ENCODE results near the gene NDEL1.

Gene NDEL1

DNA sequence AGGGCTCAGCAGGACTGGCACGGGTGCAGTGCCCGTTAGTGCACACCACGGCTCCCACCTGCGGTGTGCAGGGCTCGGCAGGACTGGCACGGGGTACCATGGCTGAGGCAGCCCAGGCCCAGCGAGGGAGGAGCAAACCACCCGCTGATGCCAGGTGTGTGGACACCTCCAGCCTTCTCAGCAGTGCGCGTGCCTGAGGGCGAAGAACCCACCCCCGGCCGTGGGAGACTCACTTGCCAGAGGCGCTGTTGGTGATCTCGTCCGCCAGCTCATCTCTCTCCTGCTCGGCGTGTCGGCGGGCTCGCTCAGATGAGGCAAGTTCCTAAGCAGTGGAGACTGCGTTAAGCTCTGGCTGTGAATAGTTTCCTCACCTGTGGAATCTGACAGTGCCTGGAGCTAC is 45.4 kb downstream of the NDEL1 start:
- TF ChIP-seq, protein P1, sequence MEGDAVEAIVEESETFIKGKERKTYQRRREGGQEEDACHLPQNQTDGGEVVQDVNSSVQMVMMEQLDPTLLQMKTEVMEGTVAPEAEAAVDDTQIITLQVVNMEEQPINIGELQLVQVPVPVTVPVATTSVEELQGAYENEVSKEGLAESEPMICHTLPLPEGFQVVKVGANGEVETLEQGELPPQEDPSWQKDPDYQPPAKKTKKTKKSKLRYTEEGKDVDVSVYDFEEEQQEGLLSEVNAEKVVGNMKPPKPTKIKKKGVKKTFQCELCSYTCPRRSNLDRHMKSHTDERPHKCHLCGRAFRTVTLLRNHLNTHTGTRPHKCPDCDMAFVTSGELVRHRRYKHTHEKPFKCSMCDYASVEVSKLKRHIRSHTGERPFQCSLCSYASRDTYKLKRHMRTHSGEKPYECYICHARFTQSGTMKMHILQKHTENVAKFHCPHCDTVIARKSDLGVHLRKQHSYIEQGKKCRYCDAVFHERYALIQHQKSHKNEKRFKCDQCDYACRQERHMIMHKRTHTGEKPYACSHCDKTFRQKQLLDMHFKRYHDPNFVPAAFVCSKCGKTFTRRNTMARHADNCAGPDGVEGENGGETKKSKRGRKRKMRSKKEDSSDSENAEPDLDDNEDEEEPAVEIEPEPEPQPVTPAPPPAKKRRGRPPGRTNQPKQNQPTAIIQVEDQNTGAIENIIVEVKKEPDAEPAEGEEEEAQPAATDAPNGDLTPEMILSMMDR (IDR thresholded peaks at IDR 0.05; ENCODE audit: low read depth, low read length, poor library complexity, severe bottlenecking) = no peak
- no peak for TF ChIP-seq EZH2phosphoT487 (IDR thresholded peaks at IDR 0.05; ENCODE audit: borderline replicate concordance, low read length)
- Histone ChIP-seq H3F3A (ENCODE audit: control insufficient read depth, insufficient read depth) (no peaks in the 10 kb centered on the region), H3K79me2 (ENCODE audit: control insufficient read depth, low read length) (no peaks in the 10 kb centered on the region), H3K27me3 (ENCODE audit: control insufficient read depth, low read length) (no peaks in the 10 kb centered on the region), H3K4me3 (ENCODE audit: low read length) (no peak overlapping the region), H3K4me2 (ENCODE audit: low read length) (no peak overlapping the region), H4K20me1 (ENCODE audit: control insufficient read depth, insufficient read depth, low read depth, low read length) (no peaks in the 10 kb centered on the region), H3K9me2 (replicated peaks; ENCODE audit: control insufficient read depth, low read length) (no peaks in the 10 kb centered on the region), H3K4me1 (ENCODE audit: control insufficient read depth, low read length) (no peaks in the 10 kb centered on the region), H3K36me3 (ENCODE audit: control insufficient read depth, low read length) (peaks cover 81% of the 10 kb centered on the region), H3K27ac (ENCODE audit: low read depth, low read length) (no peak overlapping the region), H3K9me3 (ENCODE audit: control insufficient read depth, insufficient read depth, low read length) (peaks cover 8% of the 10 kb centered on the region; the same call in 1 of the 2 replicates)

DNA sequence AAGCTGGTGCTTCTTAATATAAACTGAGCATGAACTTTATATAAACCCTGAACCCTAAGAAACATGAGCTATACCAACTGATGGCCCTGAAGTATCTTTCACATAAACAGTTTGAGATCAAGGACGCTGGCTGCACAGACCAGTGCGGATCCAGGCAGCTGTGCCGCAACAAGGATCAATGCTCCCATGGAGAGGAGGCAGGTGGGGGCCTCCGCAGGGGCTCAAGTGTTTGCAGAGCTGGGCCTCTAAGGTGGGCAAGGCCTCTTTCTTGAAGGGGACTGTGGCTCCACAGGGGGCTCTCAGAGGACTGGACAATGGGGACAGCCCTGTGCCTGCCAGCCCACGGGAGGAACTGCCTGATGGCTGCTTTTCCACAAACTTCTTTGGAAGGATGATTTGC is 46.0 kb downstream of the NDEL1 start:
- Histone ChIP-seq H3K4me1 (ENCODE audit: control insufficient read depth, low read length) (no peaks in the 10 kb centered on the region), H3K4me2 (ENCODE audit: low read length) (no peak overlapping the region), H4K20me1 (ENCODE audit: control insufficient read depth, insufficient read depth, low read depth, low read length) (no peaks in the 10 kb centered on the region), H3K9me3 (ENCODE audit: control insufficient read depth, insufficient read depth, low read length) (peaks cover 8% of the 10 kb centered on the region; the same call in 1 of the 2 replicates), H3K36me3 (ENCODE audit: control insufficient read depth, low read length) (peaks cover 75% of the 10 kb centered on the region), H3K4me3 (ENCODE audit: low read length) (no peak overlapping the region), H3F3A (ENCODE audit: control insufficient read depth, insufficient read depth) (no peaks in the 10 kb centered on the region), H3K27ac (ENCODE audit: low read depth, low read length) (no peak overlapping the region), H3K27me3 (ENCODE audit: control insufficient read depth, low read length) (no peaks in the 10 kb centered on the region), H3K79me2 (ENCODE audit: control insufficient read depth, low read length) (no peaks in the 10 kb centered on the region), H3K9me2 (replicated peaks; ENCODE audit: control insufficient read depth, low read length) (no peaks in the 10 kb centered on the region)
- TF ChIP-seq EZH2phosphoT487 (IDR thresholded peaks at IDR 0.05; ENCODE audit: borderline replicate concordance, low read length) = no peak
- TF ChIP-seq, protein P1 (IDR thresholded peaks at IDR 0.05; ENCODE audit: low read depth, low read length, poor library complexity, severe bottlenecking) = no peak

DNA sequence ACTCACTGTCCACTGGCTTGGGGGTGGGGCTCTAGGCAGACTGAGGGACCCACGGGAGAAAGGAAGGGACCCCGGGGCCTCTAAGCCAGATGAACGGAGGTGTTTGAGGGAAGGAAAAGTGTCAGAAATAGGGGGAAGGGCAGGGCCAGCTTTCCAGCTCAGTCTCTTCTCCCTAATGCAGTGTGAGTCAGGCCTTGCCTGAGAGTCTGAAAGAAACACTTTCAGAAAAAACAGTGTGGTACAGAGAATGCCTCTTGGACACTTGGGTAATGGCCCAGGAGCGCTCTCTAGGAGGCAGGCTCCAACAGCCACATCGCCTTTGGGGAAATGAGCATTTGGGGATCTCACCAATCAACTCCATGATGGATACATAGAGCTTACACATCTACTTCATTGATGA is 46.9 kb downstream of the NDEL1 start:
- Histone ChIP-seq H3K36me3 (ENCODE audit: control insufficient read depth, low read length) (peaks cover 77% of the 10 kb centered on the region), H3K27ac (ENCODE audit: low read depth, low read length) (no peak overlapping the region), H3K4me2 (ENCODE audit: low read length) (no peak overlapping the region), H4K20me1 (ENCODE audit: control insufficient read depth, insufficient read depth, low read depth, low read length) (no peaks in the 10 kb centered on the region), H3K9me2 (replicated peaks; ENCODE audit: control insufficient read depth, low read length) (no peaks in the 10 kb centered on the region), H3K9me3 (ENCODE audit: control insufficient read depth, insufficient read depth, low read length) (peaks cover 8% of the 10 kb centered on the region; the same call in 1 of the 2 replicates), H3F3A (ENCODE audit: control insufficient read depth, insufficient read depth) (no peaks in the 10 kb centered on the region), H3K4me1 (ENCODE audit: control insufficient read depth, low read length) (no peaks in the 10 kb centered on the region), H3K79me2 (ENCODE audit: control insufficient read depth, low read length) (no peaks in the 10 kb centered on the region), H3K27me3 (ENCODE audit: control insufficient read depth, low read length) (no peaks in the 10 kb centered on the region), H3K4me3 (ENCODE audit: low read length) (no peak overlapping the region)
- TF ChIP-seq, protein P1 (IDR thresholded peaks at IDR 0.05; ENCODE audit: low read depth, low read length, poor library complexity, severe bottlenecking) = no peak
- no peak for TF ChIP-seq EZH2phosphoT487 (IDR thresholded peaks at IDR 0.05; ENCODE audit: borderline replicate concordance, low read length)

Measured in DOHH2 (cell line).